Effector memory CD8-positive, alpha-beta T cell (primary cell): ENCODE data around the gene COL21A1.

Experiments used
- ATAC-seq: fragments of 150-1000 bp; cut with Tn5 transposase; replicated peaks from 2 replicates; pipeline ENCODE4 v1.10.0; 2021; ENCODE audit warnings: mild to moderate bottlenecking, moderate library complexity
- DNase-seq, 3 experiments: peaks; one replicate each; pipeline ENCODE4 v3.0.0; 2021
- H3K27ac Mint-ChIP-seq, 2 donors: one replicate each; pipeline ENCODE4 v1.8.0; 2022; ENCODE audit warnings: mild to moderate bottlenecking in 2 of 2, mixed read lengths in 2 of 2, moderate library complexity in 2 of 2
- H3K27me3 Mint-ChIP-seq, 2 donors: one replicate each; pipeline ENCODE4 v1.8.0; 2022; ENCODE audit warnings: mixed read lengths in 2 of 2
- H3K36me3 Mint-ChIP-seq: one replicate; pipeline ENCODE4 v1.8.0; 2022; ENCODE audit warnings: mild to moderate bottlenecking, moderate library complexity, mixed read lengths; ENCODE audit not compliant: insufficient read depth
- H3K4me1 Mint-ChIP-seq, 2 donors: one replicate each; pipeline ENCODE4 v1.8.0; 2022; ENCODE audit warnings: low read depth in 2 of 2, mixed read lengths in 2 of 2
- H3K4me3 Mint-ChIP-seq, 2 donors: one replicate each; pipeline ENCODE4 v1.8.0; 2022; ENCODE audit warnings: mild to moderate bottlenecking in 2 of 2, mixed read lengths in 2 of 2, moderate library complexity in 2 of 2
- H3K9me3 Mint-ChIP-seq, 2 donors: one replicate each; pipeline ENCODE4 v1.8.0; 2022; ENCODE audit warnings: mixed read lengths in 2 of 2

COL21A1 gene

DNA sequence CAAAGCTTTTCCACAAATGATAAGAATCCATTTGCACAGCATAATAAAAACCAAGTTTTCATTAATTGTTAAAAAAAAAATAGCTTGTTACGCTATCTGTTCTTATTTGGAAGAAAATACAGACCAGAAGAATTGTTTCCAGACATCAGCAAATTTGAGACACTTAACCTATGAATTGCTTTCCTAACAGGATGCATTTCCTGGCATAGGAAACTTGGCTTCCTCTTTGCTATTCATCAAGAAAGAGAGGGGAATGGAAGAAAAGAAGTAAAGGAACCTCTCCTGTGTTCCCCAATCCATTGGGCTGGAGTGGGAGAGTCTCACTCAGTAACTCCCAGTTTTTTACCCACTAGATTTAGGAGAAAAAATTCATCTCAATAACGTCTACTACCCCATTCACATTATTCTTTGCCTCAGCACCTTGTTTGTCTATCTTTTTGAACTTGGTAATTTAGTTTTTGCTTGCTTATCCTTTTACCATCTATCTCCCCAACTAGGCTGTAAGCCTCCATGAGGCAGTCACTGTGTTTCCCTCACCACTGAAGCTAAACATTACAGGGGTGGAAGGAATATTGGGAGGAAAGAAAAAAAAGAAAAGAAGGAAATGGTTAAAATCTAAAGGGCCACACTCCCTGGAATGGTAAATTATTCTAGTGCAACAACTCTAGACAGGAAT, 150.3 kb downstream of the COL21A1 start:
- H3K27ac Mint-ChIP-seq, result no peak overlapping the region
- DNase-seq (no peak), ATAC-seq (no peak)
- peaks cover 22 to 32% of the 10 kb centered on the region in 2 donors for H3K9me3 Mint-ChIP-seq
- no peak overlapping the region for H3K4me3 Mint-ChIP-seq
- no peaks in the 10 kb centered on the region for H3K36me3 Mint-ChIP-seq
- no peaks in the 10 kb centered on the region for H3K27me3 Mint-ChIP-seq
- no peaks in the 10 kb centered on the region for H3K4me1 Mint-ChIP-seq

DNA sequence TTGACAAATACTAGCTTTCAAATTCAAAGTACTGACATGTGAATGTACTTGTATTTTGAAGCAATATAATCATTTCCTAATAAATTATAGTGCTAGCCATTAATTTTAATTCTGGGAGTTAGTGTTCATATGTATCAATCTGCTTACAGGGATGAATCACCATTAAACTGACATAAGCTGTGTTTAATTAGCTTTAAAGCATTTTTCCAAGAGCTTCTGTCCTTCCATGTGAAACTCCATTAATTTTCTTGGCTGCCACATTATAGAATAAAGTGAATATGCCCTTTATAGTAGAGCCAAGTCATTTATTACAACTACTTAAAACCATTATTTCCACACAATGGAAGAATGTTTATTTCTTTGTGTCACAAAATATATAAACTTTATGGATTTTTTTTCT, 150.8 kb downstream of the COL21A1 start:
- Mint-ChIP-seq H3K27me3 (no peaks in the 10 kb centered on the region), H3K27ac (no peak overlapping the region), H3K4me3 (no peak overlapping the region), H3K4me1 (no peaks in the 10 kb centered on the region), H3K9me3 (peaks cover 22 to 32% of the 10 kb centered on the region in 2 donors), H3K36me3 (no peaks in the 10 kb centered on the region)
- no peak for ATAC-seq
- no peak for DNase-seq

DNA sequence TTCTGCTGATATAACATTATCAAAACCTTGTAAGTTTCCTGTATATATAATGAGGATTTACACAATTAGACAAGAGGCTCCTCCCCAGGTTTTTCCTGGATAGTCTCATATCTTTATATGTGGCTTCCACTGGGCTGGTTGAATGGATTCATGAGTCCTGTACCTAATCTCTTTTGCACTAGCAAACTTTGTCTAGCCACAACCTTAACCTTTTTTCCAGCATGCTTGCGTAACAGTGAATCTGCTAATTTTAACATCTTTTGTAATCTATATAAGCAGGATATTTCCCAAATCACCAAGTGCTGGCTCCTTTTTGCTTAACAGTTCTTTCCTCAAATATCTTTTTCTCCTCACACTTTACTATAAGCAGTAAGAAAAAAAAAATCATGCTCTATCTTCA, 153.6 kb downstream of the COL21A1 start:
- ATAC-seq (no peak), DNase-seq (no peak)
- H3K27me3 Mint-ChIP-seq, result no peaks in the 10 kb centered on the region
- no peak overlapping the region for H3K27ac Mint-ChIP-seq
- no peaks in the 10 kb centered on the region for H3K4me1 Mint-ChIP-seq
- H3K4me3 Mint-ChIP-seq, result no peak overlapping the region
- peaks cover 17 to 19% of the 10 kb centered on the region in 2 donors for H3K9me3 Mint-ChIP-seq
- H3K36me3 Mint-ChIP-seq, result no peaks in the 10 kb centered on the region

DNA sequence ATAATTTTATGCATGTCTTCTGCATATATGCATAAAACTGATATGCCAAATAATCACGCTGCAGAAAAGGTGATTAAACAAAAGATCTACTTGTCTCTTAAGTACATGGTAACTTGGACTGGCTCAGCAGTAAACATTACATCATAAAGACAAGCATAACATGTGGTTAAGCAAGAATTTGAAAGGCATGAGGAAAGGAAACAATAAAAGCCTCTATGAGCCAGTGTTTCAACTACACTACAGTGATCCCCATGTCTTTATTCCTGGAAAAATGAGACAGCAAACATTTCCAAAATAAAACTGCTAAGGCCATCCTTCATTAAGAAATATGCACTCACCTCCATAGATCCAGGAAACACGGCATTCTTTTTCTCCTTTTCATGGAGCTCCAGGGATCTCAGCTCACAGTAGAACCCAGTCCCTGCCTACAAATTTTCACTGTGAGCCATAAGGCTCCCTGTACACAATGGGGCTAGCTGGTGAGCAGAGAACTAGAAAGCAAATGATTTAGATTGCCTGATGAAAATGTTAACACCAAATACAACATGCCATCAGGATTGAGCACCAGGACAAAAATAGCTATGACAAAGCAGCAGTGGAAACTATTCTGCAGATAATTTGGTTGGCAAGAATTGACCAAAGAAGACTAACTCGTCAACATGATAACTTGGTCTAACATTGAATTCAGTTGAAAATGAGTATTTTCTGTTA, 156.1 kb downstream of the COL21A1 start:
- no peaks in the 10 kb centered on the region for H3K4me1 Mint-ChIP-seq

DNA sequence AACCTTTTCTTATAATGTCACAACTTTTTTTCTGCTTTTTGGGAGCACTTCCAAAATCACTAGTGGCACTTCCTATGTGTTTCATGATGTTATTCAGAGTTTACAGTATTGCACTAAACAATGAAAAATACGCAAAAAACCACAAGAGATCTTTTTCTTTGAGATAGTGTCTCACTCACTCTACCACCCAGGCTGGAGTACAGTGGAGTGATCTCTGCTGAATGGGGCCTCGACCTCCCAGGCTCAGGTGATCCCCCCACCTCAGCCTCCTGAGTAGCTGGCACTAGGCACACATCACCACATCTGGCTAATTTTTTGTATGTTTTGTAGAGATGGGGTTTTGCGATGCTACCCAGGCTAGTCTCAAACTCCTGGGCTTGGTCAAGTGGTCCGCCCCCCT, 158.7 kb downstream of the COL21A1 start:
- DNase-seq (no peak), ATAC-seq (no peak)
- Mint-ChIP-seq H3K36me3 (no peaks in the 10 kb centered on the region), H3K4me1 (no peaks in the 10 kb centered on the region), H3K4me3 (no peak overlapping the region), H3K27me3 (no peaks in the 10 kb centered on the region), H3K9me3 (peaks cover 10 to 11% of the 10 kb centered on the region in 2 donors), H3K27ac (no peak overlapping the region)

More for the DNA sequence above, 156.1 kb downstream of the COL21A1 start:
- no peaks in the 10 kb centered on the region for H3K27me3 Mint-ChIP-seq
- no peak for ATAC-seq
- no peak overlapping the region for H3K27ac Mint-ChIP-seq
- DNase-seq, result no peak
- no peaks in the 10 kb centered on the region for H3K36me3 Mint-ChIP-seq
- H3K4me3 Mint-ChIP-seq, result no peak overlapping the region
- H3K9me3 Mint-ChIP-seq, result peaks cover 19 to 23% of the 10 kb centered on the region in 2 donors

- Mint-ChIP-seq H3K4me3 (no peak overlapping the region), H3K36me3 (no peaks in the 10 kb centered on the region), H3K27ac (no peak overlapping the region), H3K4me1 (no peaks in the 10 kb centered on the region), H3K9me3 (peaks cover 0 to 9% of the 10 kb centered on the region in 2 donors), H3K27me3 (no peaks in the 10 kb centered on the region)
- ATAC-seq (no peak), DNase-seq (no peak)
Measured at GRCh38 chr6:56087421-56087820, 160.0 kb downstream of the COL21A1 start.

DNA sequence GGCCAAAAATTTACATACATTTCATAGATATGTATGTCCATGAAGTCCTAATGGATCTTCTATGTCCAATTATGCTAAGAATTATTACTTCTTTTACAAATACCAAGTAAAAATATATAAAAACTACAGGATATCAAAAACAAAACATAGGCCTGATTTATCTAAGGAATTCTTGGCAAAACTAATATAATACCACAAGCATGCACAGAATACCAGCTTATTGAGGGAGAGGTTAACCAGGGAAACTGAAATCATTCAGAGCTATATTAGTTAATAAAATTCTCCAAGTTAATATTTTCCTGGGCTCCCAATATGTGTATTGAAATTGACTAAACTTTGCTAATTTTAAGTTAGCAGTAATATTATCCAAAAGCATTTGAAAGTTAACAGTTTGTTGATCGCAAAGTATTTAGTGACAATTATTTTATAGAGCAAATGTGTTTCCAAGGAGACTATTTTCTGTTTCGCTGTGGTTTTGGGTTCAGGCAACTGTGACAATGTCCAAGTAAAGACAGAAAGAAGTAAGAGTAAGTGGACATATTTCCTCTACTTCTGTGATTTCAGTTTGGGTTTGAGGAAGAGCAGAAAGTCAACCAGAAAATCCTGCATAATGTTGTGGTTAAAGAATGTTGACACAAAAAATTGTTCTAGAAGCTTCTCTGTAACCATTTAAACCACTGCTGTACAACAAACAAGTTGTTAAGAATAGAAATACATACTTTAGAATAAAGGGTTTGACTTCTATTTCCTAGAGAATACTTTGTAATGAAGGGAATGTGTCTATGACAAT, 167.4 kb downstream of the COL21A1 start:
- no peaks in the 10 kb centered on the region for H3K36me3 Mint-ChIP-seq
- no peaks in the 10 kb centered on the region for H3K27me3 Mint-ChIP-seq
- DNase-seq, result no peak
- H3K4me1 Mint-ChIP-seq, result no peaks in the 10 kb centered on the region
- no peak overlapping the region for H3K4me3 Mint-ChIP-seq
- peaks cover 7 to 12% of the 10 kb centered on the region in 2 donors for H3K9me3 Mint-ChIP-seq
- no peak for ATAC-seq
- no peak overlapping the region for H3K27ac Mint-ChIP-seq

DNA sequence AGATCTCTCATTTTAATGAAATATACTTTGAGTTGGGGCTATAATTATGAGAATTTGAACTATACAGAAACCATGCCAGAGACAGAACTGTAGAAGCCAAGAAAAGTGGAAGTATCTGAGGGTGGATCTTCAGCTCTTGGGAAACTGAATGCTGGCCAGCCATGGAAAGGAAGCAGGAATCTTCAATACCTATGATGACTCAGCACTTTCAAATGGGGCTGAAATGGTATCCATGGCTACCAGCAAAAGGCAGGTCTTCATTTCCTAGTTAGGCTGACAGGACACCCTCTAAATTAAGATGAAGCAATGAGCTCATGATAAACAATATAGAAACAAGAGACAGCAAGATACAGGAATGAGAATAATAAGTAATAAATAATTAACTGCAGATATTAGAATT, 171.3 kb downstream of the COL21A1 start:
- H3K27ac Mint-ChIP-seq, result no peak overlapping the region
- peaks cover 5 to 14% of the 10 kb centered on the region in 2 donors for H3K9me3 Mint-ChIP-seq

DNA sequence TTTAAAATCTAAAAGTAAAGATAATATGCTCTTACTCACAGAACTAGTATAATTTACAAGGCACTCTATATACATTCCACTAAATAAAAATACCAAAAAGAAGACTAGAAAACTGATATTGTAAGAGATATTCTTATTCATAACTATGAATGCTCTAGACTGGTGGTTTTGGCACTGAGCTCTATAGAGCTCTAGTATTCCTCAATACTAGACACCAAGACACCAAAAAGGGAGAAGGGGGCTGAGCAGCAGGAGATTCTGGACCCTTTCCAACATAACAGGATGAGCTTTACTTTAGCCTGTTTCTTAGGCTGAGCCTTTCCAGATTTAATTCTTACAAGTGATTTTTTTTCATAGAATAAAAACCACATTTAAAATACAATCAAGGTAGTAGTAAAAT, 173.6 kb downstream of the COL21A1 start:
- Mint-ChIP-seq H3K4me1 (no peaks in the 10 kb centered on the region), H3K9me3 (peaks cover 4 to 17% of the 10 kb centered on the region in 2 donors), H3K27ac (no peak overlapping the region), H3K27me3 (no peaks in the 10 kb centered on the region), H3K36me3 (no peaks in the 10 kb centered on the region), H3K4me3 (no peak overlapping the region)
- no peak for DNase-seq
- no peak for ATAC-seq

More for the DNA sequence above, 171.3 kb downstream of the COL21A1 start:
- Mint-ChIP-seq H3K27me3 (no peaks in the 10 kb centered on the region), H3K4me1 (no peaks in the 10 kb centered on the region), H3K36me3 (no peaks in the 10 kb centered on the region), H3K4me3 (no peak overlapping the region)
- no peak for ATAC-seq
- no peak for DNase-seq

DNA sequence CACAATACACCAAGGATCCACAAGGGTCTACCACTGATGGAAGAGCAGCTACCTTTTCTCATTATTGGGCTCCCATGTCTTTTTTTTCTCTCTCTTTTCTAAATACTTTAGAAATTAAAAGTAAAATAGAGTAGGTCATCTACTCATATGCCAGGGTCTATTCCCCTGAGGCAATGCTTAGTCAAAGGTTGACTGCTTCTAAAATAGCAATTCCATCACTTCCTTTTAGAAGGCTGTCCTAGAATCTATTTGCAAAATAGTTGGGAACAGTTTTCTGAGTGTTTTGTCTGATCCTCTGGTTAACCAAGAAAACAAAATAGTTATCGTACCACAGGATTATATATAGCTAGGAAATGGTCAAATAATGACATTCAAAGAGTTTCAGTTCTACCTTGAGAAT, 174.1 kb downstream of the COL21A1 start:
- Mint-ChIP-seq H3K4me1 (no peaks in the 10 kb centered on the region), H3K27ac (no peak overlapping the region), H3K9me3 (peaks cover 4 to 17% of the 10 kb centered on the region in 2 donors), H3K4me3 (no peak overlapping the region), H3K36me3 (no peaks in the 10 kb centered on the region), H3K27me3 (no peaks in the 10 kb centered on the region)
- ATAC-seq, result no peak
- DNase-seq, result no peak

GRCh38 chr6:56072856-56073255, 174.5 kb downstream of the COL21A1 start:
- Mint-ChIP-seq H3K36me3 (no peaks in the 10 kb centered on the region), H3K4me3 (no peak overlapping the region), H3K4me1 (no peaks in the 10 kb centered on the region), H3K27ac (no peak overlapping the region), H3K9me3 (peaks cover 4 to 17% of the 10 kb centered on the region in 2 donors), H3K27me3 (no peaks in the 10 kb centered on the region)
- no peak for DNase-seq
- no peak for ATAC-seq

DNA sequence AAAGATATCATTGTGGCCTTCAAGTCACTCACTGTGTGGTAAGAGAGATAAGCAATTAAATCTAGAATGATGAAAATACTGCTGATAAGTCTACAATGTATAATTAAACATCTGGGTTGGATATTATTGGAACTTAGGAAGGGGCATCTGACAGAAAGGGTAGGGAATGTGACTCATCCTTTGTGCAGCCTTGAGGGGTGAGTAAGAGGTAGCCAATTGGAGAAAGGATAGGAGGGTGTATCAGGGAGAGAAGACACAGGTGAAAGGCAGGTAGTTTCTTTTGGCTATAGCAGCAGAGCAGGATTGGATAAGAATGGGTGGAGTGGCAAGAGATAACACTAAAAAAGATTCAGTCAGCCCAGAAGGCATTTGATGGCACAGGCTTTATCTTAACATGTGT, 182.0 kb downstream of the COL21A1 start:
- Mint-ChIP-seq H3K27ac (no peak overlapping the region), H3K36me3 (no peaks in the 10 kb centered on the region), H3K4me3 (no peak overlapping the region), H3K4me1 (no peaks in the 10 kb centered on the region), H3K27me3 (no peaks in the 10 kb centered on the region), H3K9me3 (peaks cover 4 to 20% of the 10 kb centered on the region in 2 donors)
- no peak for DNase-seq
- ATAC-seq, result no peak

- Mint-ChIP-seq H3K4me1 (no peaks in the 10 kb centered on the region), H3K27me3 (no peaks in the 10 kb centered on the region), H3K9me3 (peaks cover 4 to 20% of the 10 kb centered on the region in 2 donors), H3K4me3 (no peak overlapping the region), H3K36me3 (no peaks in the 10 kb centered on the region), H3K27ac (no peak overlapping the region)
- no peak for DNase-seq
- no peak for ATAC-seq
Measured at GRCh38 chr6:56062836-56063235, 184.5 kb downstream of the COL21A1 start.
